ENCODE results near the gene POLE4. TPM values are rescaled to one million over a fixed set of nuclear protein-coding genes. Genes with fewer than 3 reads are reported as not detected.

POLE4 gene
- total RNA-seq, 1 experiment from 2014 or later: 25.6 TPM

GRCh38 chr2:74954500-74954874 is 4.0 kb upstream of the POLE4 start:
- Histone ChIP-seq H3K79me2 (ENCODE audit: insufficient read depth, low read length) (no peaks in the 10 kb centered on the region), H3K9ac (ENCODE audit: low read length) (no peak overlapping the region), H3K4me1 (ENCODE audit: control insufficient read depth in 1 of 2, insufficient read depth in 2 of 2, low read length in 2 of 2) (peaks cover 2 to 16% of the 10 kb centered on the region in 2 experiments; a peak in 3 of 4 replicates), H3K9me2 (ENCODE audit: insufficient read depth) (no peaks in the 10 kb centered on the region), H3K27ac (ENCODE audit: low read depth, low read length) (no peak overlapping the region), H4K20me1 (ENCODE audit: insufficient read depth) (no peaks in the 10 kb centered on the region), H3K27me3 (ENCODE audit: insufficient read depth, low read length) (no peaks in the 10 kb centered on the region), H3K4me3 (replicated peaks in 1 of 2; ENCODE audit: low read depth in 1 of 2, low read length in 2 of 2) (no peak overlapping the region), H3K9me3 (ENCODE audit: control insufficient read depth in 1 of 2, insufficient read depth in 1 of 2, low read depth in 1 of 2, low read length in 2 of 2) (no peaks in the 10 kb centered on the region), H3K36me3 (ENCODE audit: control insufficient read depth in 1 of 2, insufficient read depth in 2 of 2, low read length in 2 of 2) (no peaks in the 10 kb centered on the region), H2AFZ (ENCODE audit: low read depth, low read length, poor library complexity, severe bottlenecking) (no peak overlapping the region), H3K4me2 (ENCODE audit: low read length) (no peak overlapping the region)
- TF ChIP-seq CBX3 (IDR thresholded peaks at IDR 0.05; ENCODE audit: low read depth) (no peak), RAD21 (IDR thresholded peaks at IDR 0.05; ENCODE audit: low read depth) (no peak), CEBPB (IDR thresholded peaks at IDR 0.05; ENCODE audit: low read depth) (no peak), SRF (IDR thresholded peaks at IDR 0.05; ENCODE audit: low read depth) (no peak), SP1 (IDR thresholded peaks at IDR 0.05; ENCODE audit: low read depth) (no peak), YY1 (IDR thresholded peaks at IDR 0.05; ENCODE audit: extremely low read depth, insufficient replicate concordance, low read depth, low read length) (no peak), ATF3 (IDR thresholded peaks at IDR 0.05) (no peak)
- intact Hi-C loops (cut with micrococcal nuclease): no loop called here
- ChIA-PET CTCF (no interaction called here), RAD21 (ENCODE audit: low non-redundant PET in 1 of 2, low total read pairs in 2 of 2, uncharacterized antibody in 2 of 2, unreplicated experiment in 2 of 2) (no interaction called here), POLR2A (no interaction called here)
- no peak for ATAC-seq
- BruUV-seq (replicated peaks): no TSS peak
- DNase-seq (ENCODE audit: low read depth, low spot score): no peak

GRCh38 chr2:74957886-74958273 is 563 bp upstream of the POLE4 start:
- H3K4me2 ChIP-seq (ENCODE audit: low read length): peak overlapping the region; percentile 72; the same call in 1 of the 2 replicates
- BruUV-seq (replicated peaks): TSS peak; percentile 49
- no peaks in the 10 kb centered on the region for H3K9me3 ChIP-seq (ENCODE audit: control insufficient read depth in 1 of 2, insufficient read depth in 1 of 2, low read depth in 1 of 2, low read length in 2 of 2)
- no peak overlapping the region for H2AFZ ChIP-seq (ENCODE audit: low read depth, low read length, poor library complexity, severe bottlenecking)
- no peaks in the 10 kb centered on the region for H3K27me3 ChIP-seq (ENCODE audit: insufficient read depth, low read length)
- H3K79me2 ChIP-seq (ENCODE audit: insufficient read depth, low read length): no peaks in the 10 kb centered on the region
- no peaks in the 10 kb centered on the region for H3K9me2 ChIP-seq (ENCODE audit: insufficient read depth)
- ChIA-PET RAD21 (ENCODE audit: low non-redundant PET in 1 of 2, low total read pairs in 2 of 2, uncharacterized antibody in 2 of 2, unreplicated experiment in 2 of 2) (no interaction called here), POLR2A (no interaction called here), CTCF (no interaction called here)
- ATAC-seq: no peak
- no peak for DNase-seq (ENCODE audit: low read depth, low spot score)
- intact Hi-C loops (cut with micrococcal nuclease): no loop called here
- H3K4me3 ChIP-seq (replicated peaks in 1 of 2; ENCODE audit: low read depth in 1 of 2, low read length in 2 of 2): no peak overlapping the region
- no peak overlapping the region for H3K9ac ChIP-seq (ENCODE audit: low read length)
- H3K4me1 ChIP-seq (ENCODE audit: control insufficient read depth in 1 of 2, insufficient read depth in 2 of 2, low read length in 2 of 2): peaks cover 2 to 16% of the 10 kb centered on the region in 2 experiments; a peak in 3 of 4 replicates
- H4K20me1 ChIP-seq (ENCODE audit: insufficient read depth): no peaks in the 10 kb centered on the region
- no peak overlapping the region; the same call in 1 of the 2 replicates for H3K27ac ChIP-seq (ENCODE audit: low read depth, low read length)
- H3K36me3 ChIP-seq (ENCODE audit: control insufficient read depth in 1 of 2, insufficient read depth in 2 of 2, low read length in 2 of 2): no peaks in the 10 kb centered on the region
- TF ChIP-seq TCF7L2 (IDR thresholded peaks at IDR 0.05; ENCODE audit: borderline replicate concordance, extremely low read depth, insufficient read depth, insufficient read length) (no peak), FOSL1 (IDR thresholded peaks at IDR 0.05; ENCODE audit: low read depth) (no peak), ZFX (IDR thresholded peaks at IDR 0.05) (no peak), MAX (IDR thresholded peaks at IDR 0.05) (no peak), REST (IDR thresholded peaks at IDR 0.05; ENCODE audit: low read depth) (no peak), SRF (IDR thresholded peaks at IDR 0.05; ENCODE audit: low read depth) (no peak), EGR1 (IDR thresholded peaks at IDR 0.05; ENCODE audit: low read depth) (no peak), ELF1 (IDR thresholded peaks at IDR 0.05; ENCODE audit: borderline replicate concordance, low read depth) (no peak), SIN3A (IDR thresholded peaks at IDR 0.05; ENCODE audit: low read depth) (no peak), CBX3 (IDR thresholded peaks at IDR 0.05; ENCODE audit: low read depth) (no peak), JUND (IDR thresholded peaks at IDR 0.05) (no peak), ZBTB33 (IDR thresholded peaks at IDR 0.05; ENCODE audit: extremely low read depth, insufficient replicate concordance, low read length) (no peak)
